MCF 10A (cell line): ENCODE measurements around the gene STK31. TPM values are rescaled to one million over a fixed set of nuclear protein-coding genes. Genes with fewer than 3 reads are reported as not detected.
"Not testable (repeated sequence)": the region's sequence is repeated elsewhere in the genome, so short reads cannot be mapped to it uniquely, and the experiment has no call there.

Source experiments
- BruUV-seq: library from RNA; stranded (reverse); fragments of 400-500 nt; replicated peaks from 2 replicates; lab custom pipeline; 2021; lab: Mats Ljungman, UMichigan
- CTCF ChIA-PET: fragments of 300-600 bp; sonication (Branson Sonifier 250); formaldehyde crosslinking; extraction: SDS; loops from one replicate; lab custom pipeline; 2021; ENCODE audit warnings: antibody characterized with exemption, inconsistent platforms; lab: Yijun Ruan, JAX
- POLR2A ChIA-PET: fragments of 300-600, 350-650 bp; sonication (Branson Sonifier 250); formaldehyde crosslinking; extraction: SDS; loops from one replicate; lab custom pipeline; 2020; ENCODE audit warnings: antibody characterized with exemption, inconsistent platforms; lab: Yijun Ruan, JAX
- DNase-seq: peaks from one replicate; pipeline ENCODE4 v3.0.0-alpha.2; 2018; ENCODE audit not compliant: unreplicated experiment
- H3K27ac Mint-ChIP-seq: one replicate; pipeline ENCODE4 v1.8.0; 2022; ENCODE audit warnings: mild to moderate bottlenecking, low read depth, mixed read lengths; ENCODE audit not compliant: unreplicated experiment
- H3K27me3 Mint-ChIP-seq: one replicate; pipeline ENCODE4 v1.8.0; 2022; ENCODE audit warnings: mixed read lengths; ENCODE audit not compliant: insufficient read depth, unreplicated experiment
- H3K36me3 Mint-ChIP-seq: one replicate; pipeline ENCODE4 v1.8.0; 2022; ENCODE audit warnings: mild to moderate bottlenecking, moderate library complexity, mixed read lengths; ENCODE audit not compliant: insufficient read depth, unreplicated experiment
- H3K4me1 Mint-ChIP-seq: one replicate; pipeline ENCODE4 v1.8.0; 2022; ENCODE audit warnings: mixed read lengths; ENCODE audit not compliant: insufficient read depth, unreplicated experiment
- H3K4me3 Mint-ChIP-seq: one replicate; pipeline ENCODE4 v1.8.0; 2022; ENCODE audit warnings: mild to moderate bottlenecking, moderate library complexity, mixed read lengths; ENCODE audit not compliant: unreplicated experiment
- H3K9me3 Mint-ChIP-seq: one replicate; pipeline ENCODE4 v1.8.0; 2022; ENCODE audit warnings: mixed read lengths; ENCODE audit not compliant: unreplicated experiment
- CTCF ChIP-seq: fragments of 200-600 bp; IDR thresholded peaks from one replicate; pipeline ENCODE4 v1.8.0; 2022; ENCODE audit warnings: antibody characterized with exemption, mild to moderate bottlenecking; ENCODE audit not compliant: unreplicated experiment
- intact Hi-C: fragments of 100-400 bp; cut with micrococcal nuclease; formaldehyde crosslinking; loops from 2 replicates; pipeline ENCODE4 v1.14.1; 2022
- total RNA-seq: library from RNA; stranded (reverse); gene quantifications from 2 replicates; pipeline ENCODE4 v1.2.3, GENCODE V29; 2022

STK31 gene
- total RNA-seq, 1 experiment from 2014 or later, result not detected

GRCh38 chr7:23746629-23747028 is 36.6 kb downstream of the STK31 start:
- ChIA-PET CTCF (no interaction called here), POLR2A (no interaction called here)
- H3K27me3 Mint-ChIP-seq, result no peaks in the 10 kb centered on the region
- H3K36me3 Mint-ChIP-seq, result no peaks in the 10 kb centered on the region
- no peak overlapping the region for H3K27ac Mint-ChIP-seq
- no peak for TF ChIP-seq CTCF
- H3K4me1 Mint-ChIP-seq, result no peaks in the 10 kb centered on the region
- peaks cover 9% of the 10 kb centered on the region for H3K9me3 Mint-ChIP-seq
- intact Hi-C loops, result no loop called here
- H3K4me3 Mint-ChIP-seq, result no peak overlapping the region
- BruUV-seq, result no TSS peak
- no peak for DNase-seq

- H3K27ac Mint-ChIP-seq, result no peak overlapping the region
- no peaks in the 10 kb centered on the region for H3K4me1 Mint-ChIP-seq
- BruUV-seq, result no TSS peak
- no peak overlapping the region for H3K4me3 Mint-ChIP-seq
- POLR2A ChIA-PET, result no interaction called here
- intact Hi-C loops, result no loop called here
- no peaks in the 10 kb centered on the region for H3K27me3 Mint-ChIP-seq
- no peaks in the 10 kb centered on the region for H3K36me3 Mint-ChIP-seq
- DNase-seq, result no peak
- CTCF ChIA-PET, result interaction anchor here (0.6 kb wide), 1 partner anchor 110 kb away, joined by 4 read pairs; no protein-coding TSS in a partner anchor
- TF ChIP-seq CTCF, result no peak
- peaks cover 9% of the 10 kb centered on the region for H3K9me3 Mint-ChIP-seq
These were observed 41.8 kb downstream of the STK31 start for GRCh38 chr7:23751852-23752251.

DNA sequence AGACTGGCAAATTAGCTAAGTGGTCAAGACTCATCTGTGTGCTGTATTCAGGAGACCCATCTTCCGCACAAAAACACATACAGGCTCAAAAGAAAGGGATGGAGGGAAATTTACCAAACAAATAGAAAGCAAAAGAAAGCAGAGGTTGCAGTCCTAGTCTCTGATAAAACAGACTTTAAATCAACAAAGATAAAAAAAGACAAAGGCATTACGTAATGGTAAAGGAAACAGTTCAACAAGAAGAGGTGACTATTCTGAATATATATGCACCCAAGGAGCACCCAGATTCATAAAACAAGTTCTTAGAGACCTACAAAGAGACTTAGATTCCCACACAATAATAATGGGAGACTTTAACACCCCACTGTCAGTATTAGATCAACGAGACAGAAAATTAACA is 48.8 kb downstream of the STK31 start:
- POLR2A ChIA-PET, DNase-seq, H3K27ac Mint-ChIP-seq, H3K4me3 Mint-ChIP-seq, H3K27me3 Mint-ChIP-seq, BruUV-seq, H3K36me3 Mint-ChIP-seq, intact Hi-C loops: not testable (repeated sequence)
- Mint-ChIP-seq H3K4me1 (peaks cover 33% of the 10 kb centered on the region), H3K9me3 (peaks cover 18% of the 10 kb centered on the region)
- CTCF ChIA-PET, result interaction anchor here (0.6 to 0.7 kb wide), 2 partner anchors 737 to 1062 kb away, joined by 3 read pairs; no protein-coding TSS in a partner anchor

DNA sequence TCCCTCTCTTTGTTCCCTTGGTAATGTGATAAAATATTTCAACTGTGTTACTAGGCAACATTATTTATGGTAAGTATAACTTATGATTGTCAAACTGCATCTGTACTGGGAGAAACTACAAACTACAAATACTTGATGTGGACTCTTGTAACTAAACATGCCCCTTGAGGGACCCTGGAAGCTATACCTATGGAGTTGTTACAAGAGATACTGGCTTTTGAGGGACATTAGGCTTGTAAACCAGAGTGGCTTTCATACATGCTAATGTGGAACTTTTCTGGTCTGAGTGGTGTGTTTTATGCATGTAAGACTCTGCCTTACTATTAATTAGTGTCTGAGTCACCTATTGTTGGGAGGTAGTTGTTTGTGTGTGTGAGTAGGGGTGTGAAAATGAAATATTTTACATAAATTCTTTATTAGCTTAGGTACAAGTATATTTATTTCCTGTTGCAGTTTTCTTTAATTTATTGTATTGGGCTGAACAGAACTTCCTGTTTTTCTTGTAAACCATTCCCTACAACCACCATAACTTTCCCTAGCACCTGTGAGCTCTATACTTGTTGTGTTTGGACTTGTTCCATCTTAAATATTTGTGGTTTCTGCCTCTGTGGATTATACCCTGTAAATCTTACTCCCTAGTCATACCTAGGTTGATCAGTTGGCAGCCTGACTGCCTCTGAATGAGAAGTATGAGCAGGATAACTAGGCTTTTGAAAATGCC is 49.8 kb downstream of the STK31 start:
- TF ChIP-seq CTCF, result no peak
- intact Hi-C loops, result no loop called here
- DNase-seq, result peak; percentile 82
- Mint-ChIP-seq H3K27me3 (no peaks in the 10 kb centered on the region), H3K9me3 (peaks cover 18% of the 10 kb centered on the region), H3K27ac (peak overlapping the region; percentile 25), H3K4me1 (peaks cover 34% of the 10 kb centered on the region), H3K36me3 (no peaks in the 10 kb centered on the region), H3K4me3 (peak overlapping the region; percentile 12)
- BruUV-seq, result no TSS peak
- ChIA-PET POLR2A (interaction anchor here (1.0 kb wide), 1 partner anchor 1365 kb away, joined by 3 read pairs; the partner anchor contains the start of gene CYCS), CTCF (interaction anchor here (0.5 to 0.6 kb wide), 2 partner anchors 17 to 617 kb away, joined by 3 to 4 read pairs; no protein-coding TSS in a partner anchor)
